Measurements from ENCODE around the gene CTNNB1. TPM values are rescaled to one million over a fixed set of nuclear protein-coding genes. Genes with fewer than 3 reads are reported as not detected.
A peak's percentile ranks its signal among the peaks of the same experiment; 100 is the strongest.

CTNNB1 gene
- total and polyA plus RNA-seq, 2 of the 13 experiments (the other 11 are each of a cell fraction or from before 2014, with no cell fraction given), result 398 to 489 TPM

DNA sequence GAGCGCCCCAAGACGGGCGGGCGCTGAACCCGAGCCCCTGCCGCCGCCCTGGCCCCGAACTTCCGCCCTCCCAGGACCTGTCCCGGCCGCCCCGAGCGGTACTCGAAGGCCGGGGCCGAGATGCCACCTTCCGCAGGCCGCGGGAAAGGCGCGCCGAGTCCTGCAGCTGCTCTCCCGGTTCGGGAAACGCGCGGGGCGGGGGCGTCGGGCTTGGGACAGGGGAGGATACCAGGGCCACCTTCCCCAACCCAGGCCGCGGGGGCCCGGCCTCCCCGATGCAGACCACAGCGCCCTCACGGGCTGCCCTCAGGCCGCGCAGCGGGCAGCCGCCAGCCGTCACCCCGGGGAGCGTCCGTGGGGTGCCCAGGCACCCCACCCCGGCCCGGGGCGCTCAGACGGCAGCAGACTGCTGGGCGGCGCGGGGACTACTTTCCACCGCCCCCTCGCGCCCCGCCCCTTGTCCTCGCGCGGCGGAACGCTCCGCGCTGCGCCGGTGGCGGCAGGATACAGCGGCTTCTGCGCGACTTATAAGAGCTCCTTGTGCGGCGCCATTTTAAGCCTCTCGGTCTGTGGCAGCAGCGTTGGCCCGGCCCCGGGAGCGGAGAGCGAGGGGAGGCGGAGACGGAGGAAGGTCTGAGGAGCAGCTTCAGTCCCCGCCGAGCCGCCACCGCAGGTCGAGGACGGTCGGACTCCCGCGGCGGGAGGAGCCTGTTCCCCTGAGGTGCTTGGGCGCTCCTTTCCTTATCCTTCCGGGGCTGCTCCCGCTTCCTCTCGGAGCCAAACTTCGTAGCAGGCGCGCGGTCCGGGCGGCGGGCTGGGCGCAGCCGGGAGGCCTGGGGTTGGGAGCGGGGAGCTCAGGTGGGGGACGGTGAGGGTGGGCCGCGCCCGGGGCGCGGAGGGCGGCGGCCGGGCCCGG lies at the start of gene CTNNB1 (continued):
- TF ChIP-seq AKAP8 (CRISPR knock-in tag; IDR thresholded peaks at IDR 0.05) (peak; percentile 73), RFX1 (IDR thresholded peaks at IDR 0.05) (no peak), MAFG (CRISPR knock-in tag; IDR thresholded peaks at IDR 0.05) (no peak), ZNF567 (CRISPR knock-in tag; IDR thresholded peaks at IDR 0.05; ENCODE audit: borderline replicate concordance) (no peak), ATF2 (CRISPR knock-in tag; IDR thresholded peaks at IDR 0.05) (peak; percentile 87), ZSCAN31 (CRISPR knock-in tag; IDR thresholded peaks at IDR 0.05; ENCODE audit: low read depth) (peak; percentile 91), NFE2 (CRISPR knock-in tag; IDR thresholded peaks at IDR 0.05) (no peak), ZNF569 (CRISPR knock-in tag; IDR thresholded peaks at IDR 0.05; ENCODE audit: borderline replicate concordance) (no peak), POLR2AphosphoS5 (IDR thresholded peaks at IDR 0.05; ENCODE audit: low read depth, low read length) (peak; percentile 97), TP53 (CRISPR knock-in tag; conservative IDR thresholded peaks at IDR 0.05) (no peak), TFDP2 (CRISPR knock-in tag; IDR thresholded peaks at IDR 0.05) (peak; percentile 88), ZMYM2 (CRISPR knock-in tag; IDR thresholded peaks at IDR 0.05) (no peak), BRF2 (CRISPR knock-in tag; IDR thresholded peaks at IDR 0.05) (peak; percentile 79), ISL2 (CRISPR knock-in tag; IDR thresholded peaks at IDR 0.05) (peak; percentile 68), MAFF (IDR thresholded peaks at IDR 0.05; ENCODE audit: low read depth, low read length) (no peak), SP2 (CRISPR knock-in tag; IDR thresholded peaks at IDR 0.05) (peak; percentile 53; the same call in 1 of the 2 replicates), ZNF501 (CRISPR knock-in tag; IDR thresholded peaks at IDR 0.05) (peak; percentile 44; the same call in 1 of the 2 replicates), WIZ (CRISPR knock-in tag; IDR thresholded peaks at IDR 0.05) (0 out of 2 replicates have a peak, but pooled peaks have one; percentile 52), CHD4 (IDR thresholded peaks at IDR 0.05; ENCODE audit: borderline replicate concordance, low read length) (no peak), NKX3-1 (CRISPR knock-in tag; IDR thresholded peaks at IDR 0.05) (peak; percentile 87; the same call in 1 of the 2 replicates), ZNF709 (CRISPR knock-in tag; IDR thresholded peaks at IDR 0.05) (peak; percentile 90), ZNF644 (CRISPR knock-in tag; IDR thresholded peaks at IDR 0.05; ENCODE audit: low read depth) (peak; percentile 88), TAF15 (IDR thresholded peaks at IDR 0.05; ENCODE audit: low read depth, low read length, poor library complexity, severe bottlenecking) (no peak)
- TF ChIP-seq, protein P1, sequence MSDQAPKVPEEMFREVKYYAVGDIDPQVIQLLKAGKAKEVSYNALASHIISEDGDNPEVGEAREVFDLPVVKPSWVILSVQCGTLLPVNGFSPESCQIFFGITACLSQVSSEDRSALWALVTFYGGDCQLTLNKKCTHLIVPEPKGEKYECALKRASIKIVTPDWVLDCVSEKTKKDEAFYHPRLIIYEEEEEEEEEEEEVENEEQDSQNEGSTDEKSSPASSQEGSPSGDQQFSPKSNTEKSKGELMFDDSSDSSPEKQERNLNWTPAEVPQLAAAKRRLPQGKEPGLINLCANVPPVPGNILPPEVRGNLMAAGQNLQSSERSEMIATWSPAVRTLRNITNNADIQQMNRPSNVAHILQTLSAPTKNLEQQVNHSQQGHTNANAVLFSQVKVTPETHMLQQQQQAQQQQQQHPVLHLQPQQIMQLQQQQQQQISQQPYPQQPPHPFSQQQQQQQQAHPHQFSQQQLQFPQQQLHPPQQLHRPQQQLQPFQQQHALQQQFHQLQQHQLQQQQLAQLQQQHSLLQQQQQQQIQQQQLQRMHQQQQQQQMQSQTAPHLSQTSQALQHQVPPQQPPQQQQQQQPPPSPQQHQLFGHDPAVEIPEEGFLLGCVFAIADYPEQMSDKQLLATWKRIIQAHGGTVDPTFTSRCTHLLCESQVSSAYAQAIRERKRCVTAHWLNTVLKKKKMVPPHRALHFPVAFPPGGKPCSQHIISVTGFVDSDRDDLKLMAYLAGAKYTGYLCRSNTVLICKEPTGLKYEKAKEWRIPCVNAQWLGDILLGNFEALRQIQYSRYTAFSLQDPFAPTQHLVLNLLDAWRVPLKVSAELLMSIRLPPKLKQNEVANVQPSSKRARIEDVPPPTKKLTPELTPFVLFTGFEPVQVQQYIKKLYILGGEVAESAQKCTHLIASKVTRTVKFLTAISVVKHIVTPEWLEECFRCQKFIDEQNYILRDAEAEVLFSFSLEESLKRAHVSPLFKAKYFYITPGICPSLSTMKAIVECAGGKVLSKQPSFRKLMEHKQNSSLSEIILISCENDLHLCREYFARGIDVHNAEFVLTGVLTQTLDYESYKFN (CRISPR knock-in tag; conservative IDR thresholded peaks at IDR 0.05), result peak; percentile 64

All from HepG2 (cell line).